Measurements from ENCODE around the gene ANO2.

Gene ANO2

GRCh38 chr12:5794156-5794555 lies 150.9 kb downstream of the ANO2 start:
- H3K4me3 ChIP-seq (ENCODE audit: low read depth, low read length), result no peak overlapping the region
- H3K27me3 ChIP-seq (ENCODE audit: control insufficient read depth, insufficient read depth, low read length), result no peaks in the 10 kb centered on the region
- H3K9ac ChIP-seq (ENCODE audit: low read length), result no peak overlapping the region
- H3K36me3 ChIP-seq (ENCODE audit: control insufficient read depth, insufficient read depth, low read length), result no peaks in the 10 kb centered on the region
- no peaks in the 10 kb centered on the region for H3K9me3 ChIP-seq (ENCODE audit: control insufficient read depth, insufficient read depth, low read depth, low read length)
- no peaks in the 10 kb centered on the region for H3K4me1 ChIP-seq (ENCODE audit: control insufficient read depth, insufficient read depth, low read length)
- no peak overlapping the region for H3K27ac ChIP-seq (ENCODE audit: low read depth, low read length)

GRCh38 chr12:5792343-5792742 lies 152.7 kb downstream of the ANO2 start:
- no peak overlapping the region for H3K27ac ChIP-seq (ENCODE audit: low read depth, low read length)
- no peaks in the 10 kb centered on the region for H3K27me3 ChIP-seq (ENCODE audit: control insufficient read depth, insufficient read depth, low read length)
- no peaks in the 10 kb centered on the region for H3K4me1 ChIP-seq (ENCODE audit: control insufficient read depth, insufficient read depth, low read length)
- no peaks in the 10 kb centered on the region for H3K9me3 ChIP-seq (ENCODE audit: control insufficient read depth, insufficient read depth, low read depth, low read length)
- no peak overlapping the region for H3K9ac ChIP-seq (ENCODE audit: low read length)
- no peaks in the 10 kb centered on the region for H3K36me3 ChIP-seq (ENCODE audit: control insufficient read depth, insufficient read depth, low read length)
- no peak overlapping the region for H3K4me3 ChIP-seq (ENCODE audit: low read depth, low read length)

GRCh38 chr12:5789469-5789968 lies 155.5 kb downstream of the ANO2 start:
- no peak overlapping the region for H3K9ac ChIP-seq (ENCODE audit: low read length)
- no peaks in the 10 kb centered on the region for H3K36me3 ChIP-seq (ENCODE audit: control insufficient read depth, insufficient read depth, low read length)
- H3K27ac ChIP-seq (ENCODE audit: low read depth, low read length), result no peak overlapping the region
- H3K4me3 ChIP-seq (ENCODE audit: low read depth, low read length), result no peak overlapping the region
- H3K4me1 ChIP-seq (ENCODE audit: control insufficient read depth, insufficient read depth, low read length), result no peaks in the 10 kb centered on the region
- no peaks in the 10 kb centered on the region for H3K9me3 ChIP-seq (ENCODE audit: control insufficient read depth, insufficient read depth, low read depth, low read length)
- H3K27me3 ChIP-seq (ENCODE audit: control insufficient read depth, insufficient read depth, low read length), result no peaks in the 10 kb centered on the region

GRCh38 chr12:5787828-5788227 lies 157.2 kb downstream of the ANO2 start:
- Histone ChIP-seq H3K9me3 (ENCODE audit: control insufficient read depth, insufficient read depth, low read depth, low read length) (no peaks in the 10 kb centered on the region), H3K27me3 (ENCODE audit: control insufficient read depth, insufficient read depth, low read length) (no peaks in the 10 kb centered on the region), H3K9ac (ENCODE audit: low read length) (no peak overlapping the region), H3K36me3 (ENCODE audit: control insufficient read depth, insufficient read depth, low read length) (no peaks in the 10 kb centered on the region), H3K4me3 (ENCODE audit: low read depth, low read length) (no peak overlapping the region), H3K4me1 (ENCODE audit: control insufficient read depth, insufficient read depth, low read length) (no peaks in the 10 kb centered on the region), H3K27ac (ENCODE audit: low read depth, low read length) (no peak overlapping the region)

DNA sequence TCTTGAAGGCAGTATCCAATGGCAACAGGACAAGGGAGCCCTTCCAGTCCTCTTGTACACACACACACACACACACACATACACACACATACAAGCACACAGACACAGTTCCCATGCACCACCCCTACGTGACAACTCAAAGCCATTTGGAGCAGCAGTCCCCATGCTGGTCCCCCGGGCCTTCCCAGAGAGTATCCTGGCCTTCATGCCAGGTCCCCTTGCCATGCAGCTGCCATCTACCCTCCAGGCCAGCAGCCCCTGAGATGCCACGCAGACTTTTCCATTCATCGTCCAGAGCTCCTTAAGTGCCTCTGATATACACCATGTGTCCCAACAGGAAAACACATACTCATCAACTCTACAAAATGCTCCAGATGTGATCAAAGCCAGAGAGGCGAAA lies 159.5 kb downstream of the ANO2 start:
- Histone ChIP-seq H3K4me1 (ENCODE audit: control insufficient read depth, insufficient read depth, low read length) (no peaks in the 10 kb centered on the region), H3K36me3 (ENCODE audit: control insufficient read depth, insufficient read depth, low read length) (no peaks in the 10 kb centered on the region), H3K9ac (ENCODE audit: low read length) (no peak overlapping the region), H3K9me3 (ENCODE audit: control insufficient read depth, insufficient read depth, low read depth, low read length) (no peaks in the 10 kb centered on the region), H3K4me3 (ENCODE audit: low read depth, low read length) (no peak overlapping the region), H3K27me3 (ENCODE audit: control insufficient read depth, insufficient read depth, low read length) (no peaks in the 10 kb centered on the region), H3K27ac (ENCODE audit: low read depth, low read length) (no peak overlapping the region)

- H3K27ac ChIP-seq (ENCODE audit: low read depth, low read length), result no peak overlapping the region
- no peak overlapping the region for H3K4me3 ChIP-seq (ENCODE audit: low read depth, low read length)
- H3K9ac ChIP-seq (ENCODE audit: low read length), result no peak overlapping the region
- H3K36me3 ChIP-seq (ENCODE audit: control insufficient read depth, insufficient read depth, low read length), result no peaks in the 10 kb centered on the region
- H3K4me1 ChIP-seq (ENCODE audit: control insufficient read depth, insufficient read depth, low read length), result no peaks in the 10 kb centered on the region
- H3K27me3 ChIP-seq (ENCODE audit: control insufficient read depth, insufficient read depth, low read length), result no peaks in the 10 kb centered on the region
- H3K9me3 ChIP-seq (ENCODE audit: control insufficient read depth, insufficient read depth, low read depth, low read length), result no peaks in the 10 kb centered on the region
Measured at GRCh38 chr12:5784462-5785130, 160.5 kb downstream of the ANO2 start.

- H3K4me3 ChIP-seq (ENCODE audit: low read depth, low read length), result no peak overlapping the region
- no peaks in the 10 kb centered on the region for H3K9me3 ChIP-seq (ENCODE audit: control insufficient read depth, insufficient read depth, low read depth, low read length)
- H3K9ac ChIP-seq (ENCODE audit: low read length), result no peak overlapping the region
- no peak overlapping the region for H3K27ac ChIP-seq (ENCODE audit: low read depth, low read length)
- no peaks in the 10 kb centered on the region for H3K36me3 ChIP-seq (ENCODE audit: control insufficient read depth, insufficient read depth, low read length)
- H3K4me1 ChIP-seq (ENCODE audit: control insufficient read depth, insufficient read depth, low read length), result no peaks in the 10 kb centered on the region
- no peaks in the 10 kb centered on the region for H3K27me3 ChIP-seq (ENCODE audit: control insufficient read depth, insufficient read depth, low read length)
Measured at GRCh38 chr12:5783289-5783920, 161.7 kb downstream of the ANO2 start.

DNA sequence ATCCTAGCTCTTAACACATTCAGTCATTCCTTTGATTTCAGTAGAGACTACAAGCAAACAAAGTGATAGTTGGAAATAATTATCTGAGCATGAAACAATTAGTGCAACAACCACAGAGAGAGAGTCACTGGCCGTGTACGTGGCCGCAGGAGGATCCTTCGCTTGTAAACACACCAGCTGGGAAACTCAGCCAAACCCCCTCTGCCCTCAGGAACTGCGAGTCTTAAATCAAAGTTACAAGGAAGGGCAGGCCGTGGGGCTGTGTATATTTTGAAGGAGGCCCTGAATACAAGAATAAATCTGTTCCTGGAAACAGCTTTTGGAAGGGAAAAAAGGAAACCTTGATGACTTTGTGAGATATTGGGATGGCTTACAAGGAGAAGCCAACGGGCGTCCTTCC lies 164.5 kb downstream of the ANO2 start:
- no peaks in the 10 kb centered on the region for H3K36me3 ChIP-seq (ENCODE audit: control insufficient read depth, insufficient read depth, low read length)
- no peak overlapping the region for H3K9ac ChIP-seq (ENCODE audit: low read length)
- H3K4me1 ChIP-seq (ENCODE audit: control insufficient read depth, insufficient read depth, low read length), result no peaks in the 10 kb centered on the region
- no peak overlapping the region for H3K4me3 ChIP-seq (ENCODE audit: low read depth, low read length)
- H3K9me3 ChIP-seq (ENCODE audit: control insufficient read depth, insufficient read depth, low read depth, low read length), result no peaks in the 10 kb centered on the region
- no peaks in the 10 kb centered on the region for H3K27me3 ChIP-seq (ENCODE audit: control insufficient read depth, insufficient read depth, low read length)
- H3K27ac ChIP-seq (ENCODE audit: low read depth, low read length), result no peak overlapping the region

DNA sequence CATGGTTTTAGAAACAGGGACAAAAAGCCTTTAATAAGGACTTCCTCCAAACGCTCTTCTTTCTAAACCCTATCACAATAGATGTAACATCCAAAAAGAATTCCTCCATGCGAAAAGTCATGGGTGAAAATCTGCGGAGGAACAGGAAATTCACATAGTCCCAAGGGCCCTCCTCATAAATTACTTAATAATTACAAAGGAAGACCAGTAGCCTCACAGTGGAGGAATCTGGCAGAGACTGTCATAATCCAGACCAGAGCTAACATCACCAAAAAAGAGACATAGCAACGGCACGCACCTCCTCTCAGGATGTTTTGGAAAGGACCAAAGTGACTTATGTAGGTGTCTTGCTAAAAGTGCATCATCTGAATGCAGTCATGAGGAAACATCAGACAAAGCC lies 165.7 kb downstream of the ANO2 start:
- Histone ChIP-seq H3K36me3 (ENCODE audit: control insufficient read depth, insufficient read depth, low read length) (no peaks in the 10 kb centered on the region), H3K9ac (ENCODE audit: low read length) (no peak overlapping the region), H3K27me3 (ENCODE audit: control insufficient read depth, insufficient read depth, low read length) (no peaks in the 10 kb centered on the region), H3K4me3 (ENCODE audit: low read depth, low read length) (no peak overlapping the region), H3K27ac (ENCODE audit: low read depth, low read length) (no peak overlapping the region), H3K9me3 (ENCODE audit: control insufficient read depth, insufficient read depth, low read depth, low read length) (no peaks in the 10 kb centered on the region), H3K4me1 (ENCODE audit: control insufficient read depth, insufficient read depth, low read length) (no peaks in the 10 kb centered on the region)

DNA sequence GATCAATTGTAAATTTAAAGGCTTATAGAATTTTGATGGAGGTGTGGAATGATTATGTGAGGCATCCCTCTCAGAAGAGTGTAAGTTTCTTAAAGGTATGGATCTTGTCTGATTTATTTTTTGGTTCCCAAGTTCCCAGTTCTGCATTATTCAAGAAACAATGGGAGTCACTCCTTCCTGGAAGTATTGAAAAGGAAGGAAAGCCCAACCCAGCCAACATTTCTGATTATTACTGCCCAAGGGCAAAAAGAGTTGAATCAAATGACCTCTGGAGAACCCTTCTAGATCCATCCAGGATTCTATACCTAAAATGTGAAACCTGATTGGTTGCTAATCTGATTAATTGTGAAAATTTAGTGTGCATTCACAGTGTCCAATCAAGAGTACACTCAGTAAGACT lies 166.2 kb downstream of the ANO2 start:
- Histone ChIP-seq H3K4me1 (ENCODE audit: control insufficient read depth, insufficient read depth, low read length) (no peaks in the 10 kb centered on the region), H3K27ac (ENCODE audit: low read depth, low read length) (no peak overlapping the region), H3K9me3 (ENCODE audit: control insufficient read depth, insufficient read depth, low read depth, low read length) (no peaks in the 10 kb centered on the region), H3K27me3 (ENCODE audit: control insufficient read depth, insufficient read depth, low read length) (no peaks in the 10 kb centered on the region), H3K36me3 (ENCODE audit: control insufficient read depth, insufficient read depth, low read length) (no peaks in the 10 kb centered on the region), H3K9ac (ENCODE audit: low read length) (no peak overlapping the region), H3K4me3 (ENCODE audit: low read depth, low read length) (no peak overlapping the region)

DNA sequence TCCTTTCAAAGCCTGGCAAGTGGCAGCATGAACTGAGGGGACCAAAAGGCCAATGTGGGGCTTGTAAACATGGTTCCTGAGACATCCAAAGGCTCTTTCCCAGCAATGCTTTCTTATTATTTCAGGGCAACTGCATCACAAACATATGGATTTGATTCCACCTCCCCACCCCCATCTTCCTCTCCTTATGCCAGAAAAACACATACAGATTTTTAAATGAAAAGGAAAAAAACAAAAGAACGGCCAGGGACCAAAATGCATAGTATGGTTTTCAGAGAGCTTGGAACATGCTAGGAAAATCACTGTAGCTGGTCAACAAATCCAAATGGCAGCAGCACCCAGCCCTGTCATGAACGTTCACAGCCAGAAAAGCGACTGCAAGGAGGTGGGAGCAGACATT lies 167.6 kb downstream of the ANO2 start:
- H3K4me1 ChIP-seq (ENCODE audit: control insufficient read depth, insufficient read depth, low read length), result 0 out of 2 replicates have a peak, but pooled peaks cover 4% of the 10 kb centered on the region
- no peak overlapping the region for H3K9ac ChIP-seq (ENCODE audit: low read length)
- no peaks in the 10 kb centered on the region for H3K36me3 ChIP-seq (ENCODE audit: control insufficient read depth, insufficient read depth, low read length)
- H3K9me3 ChIP-seq (ENCODE audit: control insufficient read depth, insufficient read depth, low read depth, low read length), result no peaks in the 10 kb centered on the region
- H3K27ac ChIP-seq (ENCODE audit: low read depth, low read length), result no peak overlapping the region
- no peaks in the 10 kb centered on the region for H3K27me3 ChIP-seq (ENCODE audit: control insufficient read depth, insufficient read depth, low read length)
- no peak overlapping the region for H3K4me3 ChIP-seq (ENCODE audit: low read depth, low read length)

Data from HUES6 (cell line).